ENCODE data around the gene ABCG1.
"Not testable (repeated sequence)": the region's sequence is repeated elsewhere in the genome, so short reads cannot be mapped to it uniquely, and the experiment has no call there.

The ABCG1 gene

GRCh38 chr21:42291003-42291750 lies 72.2 kb downstream of the ABCG1 start:
- DNase-seq (ENCODE audit: low read depth, low spot score), result no peak

GRCh38 chr21:42291751-42292562 lies 73.0 kb downstream of the ABCG1 start:
- no peak for DNase-seq (ENCODE audit: low read depth, low spot score)

DNA sequence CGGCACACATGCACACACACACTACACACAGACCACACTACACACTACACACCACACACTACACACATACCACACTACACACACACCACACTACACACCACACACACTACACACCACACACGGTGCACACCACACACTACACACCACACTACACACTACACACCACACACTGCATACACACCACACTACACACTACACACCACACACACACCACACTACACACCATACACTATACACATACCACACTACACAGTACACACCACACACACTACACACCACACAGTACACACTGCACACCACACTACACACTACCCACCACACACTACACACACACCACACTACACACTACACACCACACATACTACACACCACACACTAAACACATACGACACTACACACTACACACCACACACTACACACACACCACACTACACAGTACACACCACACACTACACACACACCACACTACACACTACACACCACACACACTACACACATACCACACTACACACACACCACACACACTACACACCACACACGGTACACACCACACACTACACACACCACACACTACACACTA lies 73.7 kb downstream of the ABCG1 start:
- not testable (repeated sequence) for DNase-seq (ENCODE audit: low read depth, low spot score)

DNA sequence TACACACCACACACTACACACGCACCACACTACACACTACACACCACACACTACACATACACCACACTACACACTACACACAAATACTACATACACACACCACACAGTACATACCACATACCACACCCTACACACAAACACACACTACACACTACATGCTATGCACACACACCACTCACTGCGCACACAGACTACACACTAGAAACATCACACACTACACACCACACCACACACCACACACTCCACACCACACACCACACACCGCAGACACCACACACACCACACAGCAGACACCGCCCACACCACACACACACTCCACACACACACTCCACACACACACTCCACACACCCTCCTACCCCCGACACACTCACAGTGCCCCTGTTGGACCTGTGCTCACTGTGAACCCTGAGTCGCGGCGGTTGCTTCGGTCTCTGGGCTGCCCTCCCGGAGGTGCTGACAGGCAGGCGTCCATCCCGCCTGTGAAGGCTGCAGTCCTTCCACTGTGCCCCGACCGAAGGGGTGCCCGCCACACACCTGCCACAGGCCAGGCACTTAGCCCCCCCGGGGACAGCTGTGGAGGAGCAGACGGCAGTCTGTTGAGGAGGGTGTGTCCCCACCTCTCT lies 74.8 kb downstream of the ABCG1 start:
- no peak for DNase-seq (ENCODE audit: low read depth, low spot score)

DNA sequence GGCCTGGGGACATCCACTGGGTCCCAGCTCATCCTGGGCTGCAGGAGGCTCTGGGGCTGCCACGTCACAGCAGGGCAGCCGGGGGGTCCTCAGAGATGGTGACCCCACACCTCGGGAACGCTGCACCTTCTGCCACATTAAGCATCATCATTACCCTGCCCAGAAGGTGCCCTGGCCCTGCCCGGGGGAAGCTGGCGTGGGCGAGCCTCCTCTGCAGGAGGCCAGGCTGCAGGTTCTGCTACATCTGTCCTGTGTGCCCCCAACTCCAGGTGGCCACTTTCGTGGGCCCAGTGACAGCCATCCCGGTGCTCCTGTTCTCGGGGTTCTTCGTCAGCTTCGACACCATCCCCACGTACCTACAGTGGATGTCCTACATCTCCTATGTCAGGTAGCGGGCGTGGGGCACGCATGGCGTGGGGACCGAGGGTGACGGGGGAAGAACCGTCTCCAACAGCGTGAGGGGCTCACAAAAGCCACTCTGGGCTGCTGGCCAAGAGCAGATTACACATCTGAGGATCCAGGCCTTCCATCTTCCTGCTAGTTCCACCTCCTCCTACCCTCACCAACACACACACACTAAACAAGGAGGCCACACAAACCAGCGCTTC lies 75.4 kb downstream of the ABCG1 start:
- DNase-seq (ENCODE audit: low read depth, low spot score), result no peak

GRCh38 chr21:42295845-42296244 lies 76.9 kb downstream of the ABCG1 start:
- no peak for DNase-seq (ENCODE audit: low read depth, low spot score)

DNA sequence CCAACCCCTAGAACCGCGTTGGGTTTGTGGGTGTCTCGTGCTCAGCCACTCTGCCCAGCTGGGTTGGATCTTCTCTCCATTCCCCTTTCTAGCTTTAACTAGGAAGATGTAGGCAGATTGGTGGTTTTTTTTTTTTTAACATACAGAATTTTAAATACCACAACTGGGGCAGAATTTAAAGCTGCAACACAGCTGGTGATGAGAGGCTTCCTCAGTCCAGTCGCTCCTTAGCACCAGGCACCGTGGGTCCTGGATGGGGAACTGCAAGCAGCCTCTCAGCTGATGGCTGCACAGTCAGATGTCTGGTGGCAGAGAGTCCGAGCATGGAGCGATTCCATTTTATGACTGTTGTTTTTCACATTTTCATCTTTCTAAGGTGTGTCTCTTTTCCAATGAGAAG lies 77.6 kb downstream of the ABCG1 start:
- no peak for DNase-seq (ENCODE audit: low read depth, low spot score)

DNA sequence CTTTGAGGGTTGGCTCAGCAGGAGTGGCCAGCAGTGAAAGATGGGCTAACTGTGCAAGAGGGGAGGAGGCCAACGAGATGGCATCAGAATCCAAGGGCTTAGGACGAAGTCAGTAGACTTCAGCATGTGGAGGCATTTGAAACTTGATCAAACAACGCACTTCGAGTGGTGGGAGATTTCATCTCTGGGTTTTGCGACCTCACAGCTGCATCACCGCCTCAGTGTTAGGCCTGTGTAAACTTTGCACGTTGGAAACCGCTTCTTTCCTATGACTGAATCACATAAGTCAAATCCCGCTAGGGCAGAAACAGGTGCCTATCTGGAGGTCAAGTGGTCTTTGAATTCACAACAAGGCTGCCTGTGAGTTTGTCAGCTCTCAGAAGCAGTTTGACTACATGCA lies 78.4 kb downstream of the ABCG1 start:
- DNase-seq (ENCODE audit: low read depth, low spot score), result no peak

DNA sequence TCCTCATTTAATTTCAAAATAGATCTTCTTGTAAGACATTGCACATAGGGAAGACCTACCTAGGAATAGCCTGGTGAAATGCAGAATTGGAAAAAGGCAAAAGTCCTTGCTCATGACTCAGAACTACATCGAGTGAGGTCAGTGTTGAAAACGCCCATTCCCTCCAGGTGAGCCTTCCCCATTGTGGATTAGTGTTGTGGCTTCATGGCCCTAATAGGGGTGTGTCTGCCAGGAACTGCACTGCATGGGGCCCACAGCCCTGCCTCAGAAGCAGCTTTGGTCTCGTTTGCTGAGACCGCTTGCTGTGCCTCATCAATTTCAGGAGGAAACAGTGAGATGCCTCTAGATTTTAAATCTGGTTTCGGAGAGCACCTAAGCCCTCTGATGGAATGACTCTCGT lies 79.3 kb downstream of the ABCG1 start:
- no peak for DNase-seq (ENCODE audit: low read depth, low spot score)

DNA sequence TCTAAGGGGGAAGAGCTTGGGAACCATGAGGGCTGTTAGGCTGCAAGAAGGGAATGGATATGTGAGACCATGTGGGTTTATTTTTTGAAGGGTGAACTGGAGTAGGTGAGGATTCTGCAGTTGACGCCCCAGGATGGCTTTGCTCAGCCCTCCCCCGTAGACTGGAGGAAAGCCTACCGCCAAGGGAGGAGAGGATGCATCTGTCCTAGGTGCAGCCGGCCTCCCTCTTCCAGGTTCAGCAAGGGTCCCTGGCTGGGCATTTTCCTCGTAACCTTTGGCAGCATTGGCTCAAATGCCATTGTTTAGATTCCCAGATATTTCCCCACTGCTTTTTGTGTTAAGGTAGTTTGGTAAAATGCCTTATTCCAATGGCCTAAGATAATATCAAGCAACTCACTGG lies 79.7 kb downstream of the ABCG1 start:
- DNase-seq (ENCODE audit: low read depth, low spot score), result no peak

DNA sequence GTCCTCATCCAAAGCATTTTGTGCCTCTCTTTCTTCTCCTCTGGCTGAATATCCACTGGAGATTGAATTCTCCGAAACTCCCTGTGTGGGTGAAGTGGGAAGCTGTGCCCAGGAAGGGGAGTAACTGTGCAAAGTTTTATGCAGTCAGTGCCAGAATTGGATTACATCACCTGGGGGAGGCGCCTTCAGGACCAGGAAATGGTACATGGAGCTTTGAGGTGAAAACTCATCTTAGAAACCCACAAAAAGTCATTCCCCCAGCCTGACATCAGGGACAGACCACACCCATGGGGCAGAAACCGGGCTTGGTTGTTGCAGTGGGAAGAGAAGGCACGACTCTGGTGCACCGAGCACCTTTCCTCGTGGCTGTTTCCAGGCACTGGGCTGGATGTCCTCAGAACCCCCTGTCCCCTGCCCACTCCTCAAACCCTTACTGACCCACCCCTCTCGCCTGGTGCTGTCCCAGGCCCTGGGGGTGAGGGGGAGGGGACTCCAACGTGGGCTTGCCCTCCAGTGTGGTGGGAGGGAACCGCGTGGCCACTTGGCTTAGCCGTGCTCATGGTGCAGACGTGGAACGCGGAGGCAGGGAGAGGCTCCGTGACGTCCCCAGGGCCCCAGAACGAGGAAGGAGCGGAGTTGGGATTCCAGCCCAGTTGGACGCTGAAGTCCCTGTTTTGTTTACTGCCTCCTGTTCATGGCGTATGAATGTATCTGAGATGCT lies 80.5 kb downstream of the ABCG1 start:
- no peak for DNase-seq (ENCODE audit: low read depth, low spot score)

GRCh38 chr21:42300045-42300583 lies 81.2 kb downstream of the ABCG1 start:
- DNase-seq (ENCODE audit: low read depth, low spot score), result no peak

DNA sequence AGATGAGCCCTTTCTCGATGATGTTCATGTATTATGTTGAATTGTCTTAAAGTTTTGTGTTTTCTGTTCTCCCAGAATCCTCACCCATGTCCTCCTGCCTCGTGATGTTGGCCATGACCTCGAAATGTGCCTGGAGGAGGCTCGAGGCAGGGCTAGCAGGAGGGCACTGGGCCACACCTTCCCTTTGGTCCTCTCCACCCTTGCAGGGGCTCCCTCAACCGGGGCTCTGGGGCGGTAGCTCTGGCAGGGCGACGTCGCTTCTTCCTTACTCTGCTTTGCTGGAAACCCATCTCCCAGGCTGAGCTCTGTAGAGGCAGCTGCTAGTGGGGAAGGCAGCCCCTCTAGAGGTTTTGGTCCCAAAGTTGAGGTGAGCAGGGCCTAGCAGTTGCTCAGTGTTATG lies 82.0 kb downstream of the ABCG1 start:
- DNase-seq (ENCODE audit: low read depth, low spot score), result no peak

- no peak for DNase-seq (ENCODE audit: low read depth, low spot score)
These were observed 82.6 kb downstream of the ABCG1 start for GRCh38 chr21:42301371-42302075.

GRCh38 chr21:42302076-42302650 lies 83.2 kb downstream of the ABCG1 start:
- DNase-seq (ENCODE audit: low read depth, low spot score), result no peak

- no peak for DNase-seq (ENCODE audit: low read depth, low spot score)
These were observed 83.9 kb downstream of the ABCG1 start for GRCh38 chr21:42302794-42303193.

DNA sequence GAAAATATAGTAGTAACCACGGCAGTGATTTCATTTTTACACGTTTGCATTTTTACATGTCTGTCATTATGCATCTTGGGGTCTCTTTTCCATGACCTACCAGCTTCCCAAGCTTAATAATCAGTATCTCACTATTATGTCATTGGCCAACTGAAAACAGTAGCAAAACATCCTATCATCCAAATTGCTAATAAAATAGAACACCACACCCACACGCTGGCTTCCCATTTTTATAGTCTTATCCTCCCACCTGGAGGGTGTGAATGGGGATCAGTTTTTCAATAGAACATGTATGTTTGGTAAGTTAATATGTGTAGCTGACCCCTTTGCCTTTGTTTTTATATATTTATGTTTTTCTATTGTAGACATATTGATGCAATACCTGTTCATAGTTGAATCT lies 84.5 kb downstream of the ABCG1 start:
- no peak for DNase-seq (ENCODE audit: low read depth, low spot score)

DNA sequence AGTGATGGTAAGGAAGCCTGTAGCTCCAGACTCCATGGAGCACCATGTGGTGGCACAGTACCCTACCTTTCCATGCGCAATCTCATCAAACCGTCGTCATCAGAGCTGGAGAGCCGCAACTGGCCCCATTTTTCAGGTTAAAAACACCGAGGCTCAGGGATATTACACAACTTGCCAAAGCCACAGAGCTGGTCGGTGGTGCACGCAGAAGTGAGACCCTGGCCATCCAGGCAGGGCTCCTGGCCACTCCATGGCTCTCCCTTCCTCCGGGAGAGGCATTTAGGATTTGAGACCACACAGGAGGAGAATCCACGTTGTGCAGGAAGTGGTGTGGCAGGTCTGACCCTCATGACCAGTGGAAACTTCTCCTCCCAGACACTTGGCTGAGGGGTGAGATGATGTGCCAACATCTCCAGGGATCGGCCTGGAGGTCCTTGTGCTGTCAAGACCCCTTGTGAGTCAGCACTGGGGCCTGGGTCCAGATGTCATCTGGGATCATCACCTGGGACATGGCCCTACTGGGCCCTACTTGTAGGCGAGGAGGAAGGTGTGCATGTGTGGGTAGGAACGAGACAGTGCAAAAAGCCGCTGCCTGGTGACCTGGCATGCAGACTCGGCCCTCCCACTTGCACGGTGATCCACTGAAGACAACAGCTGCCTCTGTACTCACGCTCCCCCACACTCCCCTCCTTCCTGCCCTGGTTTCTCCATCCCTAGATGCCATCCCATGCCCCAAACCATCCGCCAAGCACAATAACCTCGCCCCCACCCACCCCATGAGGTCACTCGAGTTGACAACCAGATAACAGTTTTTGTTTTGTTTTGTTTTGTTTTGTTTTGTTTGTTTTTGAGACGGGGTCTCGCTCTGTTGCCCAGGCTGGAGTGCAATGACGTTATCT lies 85.9 kb downstream of the ABCG1 start:
- no peak for DNase-seq (ENCODE audit: low read depth, low spot score)

DNA sequence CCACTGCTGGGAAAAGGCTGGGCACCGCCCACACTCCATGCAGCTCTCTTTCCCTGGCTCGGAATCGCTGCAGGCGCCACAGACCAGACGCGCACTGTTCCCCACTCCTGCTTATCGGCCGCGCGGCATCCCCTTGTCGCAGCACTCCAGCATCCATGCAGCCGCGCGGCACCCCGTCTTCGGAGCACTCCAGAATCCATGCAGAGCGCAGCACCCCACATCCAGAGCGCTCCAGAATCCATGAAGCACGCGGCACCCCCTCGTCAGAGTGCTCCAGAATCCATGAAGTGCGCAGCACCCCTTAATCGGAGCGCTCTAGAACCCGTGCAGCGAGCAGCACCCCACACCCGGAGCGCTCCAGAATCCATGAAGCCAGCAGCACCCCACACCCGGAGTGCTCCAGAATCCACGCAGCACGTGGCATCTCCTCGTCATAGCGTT lies 86.8 kb downstream of the ABCG1 start:
- DNase-seq (ENCODE audit: low read depth, low spot score), result no peak

All from astrocyte of the hippocampus (primary cell).